ENCODE results near the gene MYO18B. TPM values are rescaled to one million over a fixed set of nuclear protein-coding genes. Genes with fewer than 3 reads are reported as not detected.
"Not testable (repeated sequence)": the region's sequence is repeated elsewhere in the genome, so short reads cannot be mapped to it uniquely, and the experiment has no call there.

Gene MYO18B
- total RNA-seq, 1 donor from 2014 or later: 1.1 TPM

DNA sequence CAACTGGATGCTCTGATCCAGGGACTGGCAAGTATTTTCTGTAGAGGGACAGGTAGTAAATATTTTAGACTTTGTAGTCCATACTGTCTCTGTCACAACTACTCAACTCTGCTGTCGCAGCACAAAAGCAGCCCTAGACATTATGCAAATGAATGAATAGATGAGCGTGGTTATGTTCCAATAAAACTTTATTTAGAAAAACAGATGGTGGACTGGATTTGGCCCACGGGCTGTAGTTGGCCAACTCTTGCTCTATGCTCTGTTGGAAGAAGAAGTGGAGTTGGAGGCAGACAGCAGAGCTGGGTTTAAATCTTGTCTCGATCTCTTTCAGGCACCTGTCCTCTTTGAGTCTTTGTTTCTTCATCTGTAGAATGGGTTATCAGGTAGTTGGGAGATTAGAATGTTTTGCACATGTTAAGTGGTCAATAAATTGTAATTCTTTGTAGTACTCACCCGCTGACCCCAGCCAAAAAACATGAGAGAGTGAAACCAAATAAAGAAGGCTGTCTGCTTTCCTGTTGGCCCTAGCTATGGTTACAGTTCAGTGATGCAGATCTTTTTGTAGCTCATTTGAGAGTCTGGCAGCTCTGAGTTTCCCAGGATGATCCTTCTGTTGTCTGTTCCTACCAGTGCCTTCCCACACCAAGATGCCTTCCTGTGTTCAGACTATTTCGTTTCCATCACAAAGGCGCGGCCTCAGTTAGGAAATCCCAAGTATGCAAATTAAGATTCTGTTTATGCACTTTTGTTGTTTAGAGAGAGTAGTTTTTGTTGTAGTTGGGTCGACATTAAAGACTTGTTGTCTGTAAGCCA lies 229.2 kb downstream of the MYO18B start:
- Mint-ChIP-seq H3K27ac (no peak overlapping the region), H3K4me3 (no peak overlapping the region), H3K36me3 (ENCODE audit: low read depth) (no peaks in the 10 kb centered on the region), H3K9me3 (no peaks in the 10 kb centered on the region), H3K27me3 (ENCODE audit: insufficient read depth) (no peaks in the 10 kb centered on the region), H3K4me1 (ENCODE audit: low read depth) (peaks cover 21% of the 10 kb centered on the region)
- no peak for DNase-seq (ENCODE audit: low spot score)
- intact Hi-C loops (cut with micrococcal nuclease): no loop called here

- Mint-ChIP-seq H3K4me3 (no peak overlapping the region), H3K27ac (no peak overlapping the region), H3K27me3 (ENCODE audit: insufficient read depth) (no peaks in the 10 kb centered on the region), H3K9me3 (no peaks in the 10 kb centered on the region), H3K4me1 (ENCODE audit: low read depth) (peaks cover 9% of the 10 kb centered on the region), H3K36me3 (ENCODE audit: low read depth) (no peaks in the 10 kb centered on the region)
- intact Hi-C loops (cut with micrococcal nuclease): no loop called here
- DNase-seq (ENCODE audit: low spot score): no peak
Measured at GRCh38 chr22:25972397-25972796, 230.4 kb downstream of the MYO18B start.

- Mint-ChIP-seq H3K4me3 (no peak overlapping the region), H3K27ac (no peak overlapping the region), H3K9me3 (no peaks in the 10 kb centered on the region), H3K4me1 (ENCODE audit: low read depth) (no peaks in the 10 kb centered on the region), H3K36me3 (ENCODE audit: low read depth) (no peaks in the 10 kb centered on the region), H3K27me3 (ENCODE audit: insufficient read depth) (no peaks in the 10 kb centered on the region)
- intact Hi-C loops (cut with micrococcal nuclease): no loop called here
- DNase-seq (ENCODE audit: low spot score): no peak
Measured at GRCh38 chr22:25976356-25976755, 234.4 kb downstream of the MYO18B start.

DNA sequence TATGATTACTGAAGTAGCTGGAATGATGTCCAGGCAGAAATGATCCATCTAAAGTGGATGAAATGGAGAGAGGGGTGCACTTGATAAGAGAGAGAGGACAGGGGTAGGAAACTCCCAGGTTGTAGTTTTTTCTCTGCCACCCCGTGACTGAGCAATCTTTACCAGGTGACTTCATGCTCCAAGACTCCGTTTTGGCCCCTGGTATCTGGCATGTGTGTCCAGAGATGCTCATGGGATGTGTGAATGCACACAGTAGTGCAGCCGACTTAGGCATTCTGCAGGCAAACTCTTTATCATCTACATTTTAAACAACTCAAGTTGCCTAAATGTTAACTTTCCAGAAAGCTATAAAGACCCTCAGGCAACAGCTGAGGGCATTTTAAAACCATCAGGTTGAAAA lies 238.0 kb downstream of the MYO18B start:
- H3K9me3 Mint-ChIP-seq: no peaks in the 10 kb centered on the region
- H3K36me3 Mint-ChIP-seq (ENCODE audit: low read depth): no peaks in the 10 kb centered on the region
- no peak for DNase-seq (ENCODE audit: low spot score)
- no peaks in the 10 kb centered on the region for H3K4me1 Mint-ChIP-seq (ENCODE audit: low read depth)
- no peak overlapping the region for H3K4me3 Mint-ChIP-seq
- no peaks in the 10 kb centered on the region for H3K27me3 Mint-ChIP-seq (ENCODE audit: insufficient read depth)
- intact Hi-C loops (cut with micrococcal nuclease): no loop called here
- H3K27ac Mint-ChIP-seq: no peak overlapping the region

GRCh38 chr22:25984911-25985310 lies 242.9 kb downstream of the MYO18B start:
- H3K4me3 Mint-ChIP-seq; DNase-seq (ENCODE audit: low spot score); H3K27me3 Mint-ChIP-seq (ENCODE audit: insufficient read depth); H3K4me1 Mint-ChIP-seq (ENCODE audit: low read depth); H3K27ac Mint-ChIP-seq; H3K9me3 Mint-ChIP-seq; H3K36me3 Mint-ChIP-seq (ENCODE audit: low read depth); intact Hi-C loops (cut with micrococcal nuclease): not testable (repeated sequence)

DNA sequence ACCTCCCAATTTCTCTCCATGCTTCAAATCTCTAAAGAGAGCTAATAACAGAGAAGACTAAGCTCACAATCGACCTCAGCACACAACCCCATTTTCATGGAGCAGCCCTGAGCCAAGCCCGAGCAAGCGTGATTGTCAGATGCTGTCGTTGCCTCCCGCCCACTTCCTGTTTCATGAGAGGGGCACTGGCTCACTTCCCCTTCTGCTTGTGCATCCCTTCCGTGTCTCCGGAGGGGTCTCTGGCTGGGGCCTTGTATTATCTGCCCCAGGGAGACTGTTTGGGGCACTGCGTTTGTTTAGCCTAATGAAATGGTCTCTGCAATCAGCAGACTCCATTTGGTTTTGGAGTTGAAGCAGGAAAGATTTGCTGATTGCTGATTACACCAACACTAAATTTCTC lies 246.0 kb downstream of the MYO18B start:
- no peak overlapping the region for H3K4me3 Mint-ChIP-seq
- intact Hi-C loops (cut with micrococcal nuclease): no loop called here

GRCh38 chr22:25990940-25991339 lies 249.0 kb downstream of the MYO18B start:
- Mint-ChIP-seq H3K4me3 (no peak overlapping the region), H3K9me3 (no peaks in the 10 kb centered on the region), H3K4me1 (ENCODE audit: low read depth) (no peaks in the 10 kb centered on the region), H3K27me3 (ENCODE audit: insufficient read depth) (peaks cover 9% of the 10 kb centered on the region), H3K27ac (no peak overlapping the region), H3K36me3 (ENCODE audit: low read depth) (no peaks in the 10 kb centered on the region)
- DNase-seq (ENCODE audit: low spot score): no peak
- intact Hi-C loops (cut with micrococcal nuclease): no loop called here

More for the DNA sequence above, 246.0 kb downstream of the MYO18B start:
- Mint-ChIP-seq H3K9me3 (no peaks in the 10 kb centered on the region), H3K4me1 (ENCODE audit: low read depth) (no peaks in the 10 kb centered on the region), H3K27ac (no peak overlapping the region), H3K36me3 (ENCODE audit: low read depth) (no peaks in the 10 kb centered on the region), H3K27me3 (ENCODE audit: insufficient read depth) (peaks cover 5% of the 10 kb centered on the region)
- DNase-seq (ENCODE audit: low spot score): no peak

DNA sequence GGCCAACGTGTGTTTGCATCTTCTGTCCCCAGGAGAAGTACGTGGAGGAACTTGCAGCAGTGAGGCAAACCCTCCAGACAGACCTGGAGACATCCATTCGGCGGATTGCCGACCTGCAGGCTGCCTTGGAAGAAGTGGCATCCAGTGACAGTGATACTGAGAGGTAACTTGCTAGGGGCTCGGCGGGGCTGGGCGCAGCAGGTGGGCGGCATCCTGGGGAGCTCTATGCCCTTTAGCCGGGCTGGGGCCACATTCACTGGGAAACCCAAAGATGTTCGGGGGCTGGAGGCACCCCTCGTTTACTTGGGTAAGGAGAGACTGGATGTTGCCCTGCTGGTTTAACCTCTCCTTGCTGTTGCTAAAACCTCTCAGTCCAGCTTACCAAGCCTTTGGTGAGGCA lies 250.3 kb downstream of the MYO18B start:
- H3K27me3 Mint-ChIP-seq (ENCODE audit: insufficient read depth): peaks cover 5% of the 10 kb centered on the region
- no peak for DNase-seq (ENCODE audit: low spot score)
- intact Hi-C loops (cut with micrococcal nuclease): no loop called here
- H3K4me3 Mint-ChIP-seq: no peak overlapping the region
- no peaks in the 10 kb centered on the region for H3K4me1 Mint-ChIP-seq (ENCODE audit: low read depth)
- no peaks in the 10 kb centered on the region for H3K9me3 Mint-ChIP-seq
- no peaks in the 10 kb centered on the region for H3K36me3 Mint-ChIP-seq (ENCODE audit: low read depth)
- H3K27ac Mint-ChIP-seq: no peak overlapping the region

DNA sequence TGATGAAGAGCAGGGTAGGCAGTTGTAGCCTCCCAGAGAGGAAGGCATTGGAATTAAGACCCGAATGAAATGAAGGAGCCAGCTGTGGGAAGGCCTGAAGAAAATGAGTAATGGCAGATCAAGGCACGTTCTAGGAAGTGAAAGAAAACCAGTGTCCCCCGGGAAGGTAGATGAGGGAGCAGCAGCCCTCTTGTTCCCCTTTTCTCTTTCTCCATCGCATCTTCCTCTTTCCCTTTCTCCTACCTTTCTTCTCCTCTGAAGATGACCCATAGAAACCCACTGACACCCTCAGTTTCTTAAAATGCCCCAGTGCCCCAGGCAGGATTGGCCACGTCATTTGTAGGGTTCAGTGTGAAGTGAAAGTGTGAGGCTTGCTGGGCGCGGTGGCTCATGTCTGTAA lies 254.7 kb downstream of the MYO18B start:
- DNase-seq (ENCODE audit: low spot score): no peak
- no peaks in the 10 kb centered on the region for H3K4me1 Mint-ChIP-seq (ENCODE audit: low read depth)
- H3K9me3 Mint-ChIP-seq: no peaks in the 10 kb centered on the region
- intact Hi-C loops (cut with micrococcal nuclease): no loop called here
- H3K4me3 Mint-ChIP-seq: no peak overlapping the region
- H3K27me3 Mint-ChIP-seq (ENCODE audit: insufficient read depth): peaks cover 4% of the 10 kb centered on the region
- no peaks in the 10 kb centered on the region for H3K36me3 Mint-ChIP-seq (ENCODE audit: low read depth)
- H3K27ac Mint-ChIP-seq: no peak overlapping the region

DNA sequence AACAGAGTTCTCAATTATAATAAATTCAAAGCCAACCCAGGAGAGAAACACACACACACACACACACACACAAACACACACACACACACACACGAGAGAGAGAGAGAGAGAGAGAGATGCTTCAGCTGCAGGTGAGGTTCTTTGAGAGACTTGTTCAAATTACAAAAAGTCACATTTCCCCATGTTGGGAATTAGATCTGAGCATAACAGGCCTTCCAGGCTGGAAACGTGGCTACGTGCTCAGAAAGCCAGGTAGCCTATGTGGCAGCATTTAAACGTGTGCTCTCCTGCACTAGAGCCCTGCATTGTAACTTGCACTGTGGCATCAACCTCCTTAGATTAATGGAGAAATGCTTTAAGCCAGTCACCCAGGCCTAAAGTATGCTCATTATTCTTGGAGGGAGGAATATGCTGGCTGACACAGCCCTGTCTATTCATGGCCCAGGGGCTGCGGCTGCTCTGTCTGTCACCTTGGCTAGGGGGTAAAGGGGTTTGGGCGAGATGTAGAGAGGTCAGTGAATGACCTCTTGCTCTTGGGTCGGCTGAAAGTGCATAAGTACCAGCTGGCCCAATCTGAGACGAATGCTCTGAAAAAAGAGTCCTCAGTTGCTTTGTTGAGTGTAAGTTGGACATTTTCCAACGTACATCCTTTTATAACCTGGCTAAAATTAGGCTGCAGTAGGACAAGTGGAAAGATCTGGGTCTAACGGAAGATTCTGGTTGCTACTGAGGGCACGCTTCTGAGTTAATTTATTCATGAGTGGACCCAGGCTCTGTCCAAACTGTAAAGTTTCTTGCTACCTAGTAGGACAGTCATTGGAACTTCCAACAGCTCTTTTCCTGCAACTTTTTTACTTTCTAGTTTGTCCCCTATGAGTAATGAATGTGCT lies 256.1 kb downstream of the MYO18B start:
- Mint-ChIP-seq H3K9me3 (no peaks in the 10 kb centered on the region), H3K27ac (no peak overlapping the region), H3K36me3 (ENCODE audit: low read depth) (no peaks in the 10 kb centered on the region), H3K4me3 (no peak overlapping the region), H3K4me1 (ENCODE audit: low read depth) (no peaks in the 10 kb centered on the region), H3K27me3 (ENCODE audit: insufficient read depth) (peaks cover 4% of the 10 kb centered on the region)
- no peak for DNase-seq (ENCODE audit: low spot score)
- intact Hi-C loops (cut with micrococcal nuclease): no loop called here

DNA sequence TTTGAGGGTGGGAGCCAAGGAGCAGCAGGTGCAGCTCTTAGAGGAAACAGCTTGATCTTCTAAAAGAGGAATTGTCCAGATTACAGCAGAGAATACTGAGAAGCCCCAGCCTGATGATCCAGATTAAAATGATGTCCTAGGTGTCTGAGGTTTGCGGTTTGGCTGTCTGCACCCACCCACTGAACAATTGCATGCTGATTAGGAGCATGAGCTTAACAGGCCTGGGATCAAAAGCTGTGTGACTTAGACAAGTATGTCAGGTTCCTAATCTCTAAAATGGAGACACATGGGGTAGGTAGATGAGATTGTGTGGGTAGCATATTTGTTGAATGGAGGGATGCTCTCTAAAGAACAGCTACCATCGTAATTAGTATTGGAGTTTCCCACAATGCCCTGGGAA lies 260.5 kb downstream of the MYO18B start:
- intact Hi-C loops (cut with micrococcal nuclease): no loop called here
- Mint-ChIP-seq H3K9me3 (no peaks in the 10 kb centered on the region), H3K27ac (no peak overlapping the region), H3K4me1 (ENCODE audit: low read depth) (no peaks in the 10 kb centered on the region), H3K4me3 (no peak overlapping the region), H3K27me3 (ENCODE audit: insufficient read depth) (peaks cover 3% of the 10 kb centered on the region), H3K36me3 (ENCODE audit: low read depth) (no peaks in the 10 kb centered on the region)
- no peak for DNase-seq (ENCODE audit: low spot score)

DNA sequence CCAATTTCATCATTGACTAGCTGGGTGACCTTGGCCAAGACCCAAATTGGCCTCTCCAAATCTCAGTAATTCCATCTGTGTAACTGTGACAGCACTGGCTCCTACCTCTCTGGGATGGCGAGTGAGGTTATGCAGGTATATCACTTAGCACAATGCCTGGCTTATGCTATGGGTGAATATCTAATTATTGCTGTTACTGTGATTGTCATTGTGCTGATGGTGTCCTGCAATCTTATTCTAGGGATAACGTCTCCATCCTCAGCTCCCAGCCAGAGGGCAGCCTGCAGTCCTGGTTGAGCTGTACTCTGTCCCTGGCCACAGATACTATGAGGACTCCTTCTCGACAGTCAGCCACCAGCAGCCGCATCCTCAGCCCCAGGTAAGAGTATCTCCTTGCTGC lies 262.5 kb downstream of the MYO18B start:
- no peak overlapping the region for H3K4me3 Mint-ChIP-seq

GRCh38 chr22:26008587-26008986 lies 266.6 kb downstream of the MYO18B start:
- DNase-seq (ENCODE audit: low spot score): no peak
- Mint-ChIP-seq H3K4me1 (ENCODE audit: low read depth) (no peaks in the 10 kb centered on the region), H3K27me3 (ENCODE audit: insufficient read depth) (peaks cover 4% of the 10 kb centered on the region), H3K9me3 (no peaks in the 10 kb centered on the region), H3K36me3 (ENCODE audit: low read depth) (no peaks in the 10 kb centered on the region), H3K4me3 (no peak overlapping the region), H3K27ac (no peak overlapping the region)
- intact Hi-C loops (cut with micrococcal nuclease): no loop called here

More for the DNA sequence above, 262.5 kb downstream of the MYO18B start:
- Mint-ChIP-seq H3K36me3 (ENCODE audit: low read depth) (no peaks in the 10 kb centered on the region), H3K27me3 (ENCODE audit: insufficient read depth) (peaks cover 4% of the 10 kb centered on the region), H3K4me1 (ENCODE audit: low read depth) (no peaks in the 10 kb centered on the region), H3K27ac (no peak overlapping the region), H3K9me3 (no peaks in the 10 kb centered on the region)
- DNase-seq (ENCODE audit: low spot score): no peak
- intact Hi-C loops (cut with micrococcal nuclease): no loop called here

Measured in activated T-helper 1 cell treated with anti-CD3 and anti-CD28 coated beads, Interleukin-12 subunit alpha, Interleukin-12 subunit beta, Interleukin-2, Interleukin-4 antibody, amounts not matched to agents 30 ng/mL and 10 ng/mL and 1 ng/mL, durations not matched to agents 14 hours and 24 hours and 36 hours (primary cell).